OCI-LY7 (cell line): ENCODE results near the gene IGF2BP1.

Source experiments
- EZH2phosphoT487 ChIP-seq: fragments of 200-600 bp; sonication (generic); IDR thresholded peaks from 2 replicates; pipeline ENCODE4 v1.6.1; 2018; ENCODE audit warnings: low read depth, borderline replicate concordance, mild to moderate bottlenecking, mixed run types, antibody characterized with exemption, low read length, moderate library complexity, mixed read lengths
- TF ChIP-seq, protein P1 (sequence below): fragments of 200-600 bp; sonication (generic); conservative IDR thresholded peaks from 2 replicates; pipeline ENCODE4 v1.5.1; 2014; ENCODE audit warnings: mild to moderate bottlenecking, antibody characterized with exemption, low read length, moderate library complexity, mixed read lengths

GRCh38 chr17:49051269-49051668 is 54.1 kb downstream of the IGF2BP1 start:
- TF ChIP-seq, protein P1, sequence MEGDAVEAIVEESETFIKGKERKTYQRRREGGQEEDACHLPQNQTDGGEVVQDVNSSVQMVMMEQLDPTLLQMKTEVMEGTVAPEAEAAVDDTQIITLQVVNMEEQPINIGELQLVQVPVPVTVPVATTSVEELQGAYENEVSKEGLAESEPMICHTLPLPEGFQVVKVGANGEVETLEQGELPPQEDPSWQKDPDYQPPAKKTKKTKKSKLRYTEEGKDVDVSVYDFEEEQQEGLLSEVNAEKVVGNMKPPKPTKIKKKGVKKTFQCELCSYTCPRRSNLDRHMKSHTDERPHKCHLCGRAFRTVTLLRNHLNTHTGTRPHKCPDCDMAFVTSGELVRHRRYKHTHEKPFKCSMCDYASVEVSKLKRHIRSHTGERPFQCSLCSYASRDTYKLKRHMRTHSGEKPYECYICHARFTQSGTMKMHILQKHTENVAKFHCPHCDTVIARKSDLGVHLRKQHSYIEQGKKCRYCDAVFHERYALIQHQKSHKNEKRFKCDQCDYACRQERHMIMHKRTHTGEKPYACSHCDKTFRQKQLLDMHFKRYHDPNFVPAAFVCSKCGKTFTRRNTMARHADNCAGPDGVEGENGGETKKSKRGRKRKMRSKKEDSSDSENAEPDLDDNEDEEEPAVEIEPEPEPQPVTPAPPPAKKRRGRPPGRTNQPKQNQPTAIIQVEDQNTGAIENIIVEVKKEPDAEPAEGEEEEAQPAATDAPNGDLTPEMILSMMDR = no peak
- TF ChIP-seq EZH2phosphoT487 = no peak
